ENCODE measurements around the gene CKAP5.
A peak's percentile ranks its signal among the peaks of the same experiment; 100 is the strongest.
"Not testable (repeated sequence)": the region's sequence is repeated elsewhere in the genome, so short reads cannot be mapped to it uniquely, and the experiment has no call there.

Gene CKAP5

GRCh38 chr11:46724088-46724487 lies 122.0 kb downstream of the CKAP5 start:
- DNase-seq = no peak

- no peak for DNase-seq
Observed at GRCh38 chr11:46723359-46723680, 122.8 kb downstream of the CKAP5 start.

DNA sequence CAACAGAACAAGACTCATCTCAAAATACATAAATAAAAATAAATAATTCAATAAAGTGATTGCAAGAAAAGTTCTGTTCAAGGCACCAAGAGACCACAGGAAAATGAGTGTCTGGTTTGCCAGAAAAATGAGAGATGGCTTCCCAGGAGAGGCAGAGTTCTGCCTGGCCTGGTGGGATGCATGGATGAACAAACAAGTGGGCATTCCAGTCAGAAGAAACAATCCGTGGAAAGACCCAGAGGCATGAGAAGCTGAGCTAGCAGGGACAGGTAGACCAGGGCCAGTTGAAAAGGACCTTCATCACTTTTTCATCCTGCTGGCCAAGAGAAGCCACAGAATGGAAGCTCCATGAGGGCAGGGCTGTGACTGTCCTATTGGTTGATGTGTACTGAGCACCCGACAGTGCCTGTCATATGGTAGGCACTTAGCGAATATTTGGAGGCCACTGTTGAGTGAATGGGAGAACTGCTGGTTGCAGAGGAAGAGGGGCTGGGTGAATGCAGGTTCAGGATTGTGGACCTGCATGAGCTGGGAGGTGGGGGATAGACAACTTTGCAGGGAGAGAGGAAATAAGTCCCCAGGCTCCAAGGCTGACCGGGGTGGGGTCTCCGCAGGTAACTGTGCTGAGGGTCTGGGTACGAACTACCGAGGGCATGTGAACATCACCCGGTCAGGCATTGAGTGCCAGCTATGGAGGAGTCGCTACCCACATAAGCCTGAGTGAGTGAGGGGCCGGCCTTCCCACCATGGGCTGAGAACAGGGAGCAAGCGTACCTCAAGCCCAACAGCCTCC lies 123.3 kb downstream of the CKAP5 start:
- no peak for DNase-seq

GRCh38 chr11:46721286-46721685 lies 124.8 kb downstream of the CKAP5 start:
- DNase-seq = no peak

DNA sequence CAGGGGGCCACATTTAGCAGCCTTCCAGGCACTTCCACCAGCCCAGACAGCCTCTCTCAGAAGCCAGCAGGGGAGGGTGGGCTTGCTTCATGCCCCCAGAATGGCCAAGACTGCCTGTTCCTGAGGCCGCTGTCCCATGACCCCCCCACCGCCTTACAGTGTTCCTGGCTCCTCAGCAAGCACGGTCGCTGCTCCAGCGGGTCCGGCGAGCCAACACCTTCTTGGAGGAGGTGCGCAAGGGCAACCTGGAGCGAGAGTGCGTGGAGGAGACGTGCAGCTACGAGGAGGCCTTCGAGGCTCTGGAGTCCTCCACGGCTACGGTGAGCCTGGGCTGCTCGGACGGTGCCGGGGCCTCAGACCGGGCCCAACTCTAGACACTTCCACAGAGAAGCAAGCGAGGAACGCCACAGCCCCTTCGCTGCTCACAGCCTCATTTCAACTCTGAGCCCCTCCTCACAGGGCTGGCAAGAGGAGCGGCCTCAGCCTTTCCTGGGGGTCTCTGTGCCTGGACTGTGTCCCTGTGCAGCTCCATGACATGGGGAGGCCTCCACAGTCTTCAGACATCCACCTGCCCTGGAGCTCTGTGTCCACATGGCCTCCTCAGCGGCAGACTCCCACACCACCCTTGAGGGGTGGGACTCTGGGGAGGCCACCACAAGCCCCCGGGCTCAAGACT lies 126.4 kb downstream of the CKAP5 start:
- no peak for DNase-seq

GRCh38 chr11:46719048-46719542 lies 127.0 kb downstream of the CKAP5 start, which contains the start of gene F2:
TSS of gene F2 (plus strand) at chr11:46719213. CDS start at chr11:46719236, 23 bp downstream.
- no peak for DNase-seq

- no peak for DNase-seq
Observed at GRCh38 chr11:46718155-46719019, 127.7 kb downstream of the CKAP5 start.

DNA sequence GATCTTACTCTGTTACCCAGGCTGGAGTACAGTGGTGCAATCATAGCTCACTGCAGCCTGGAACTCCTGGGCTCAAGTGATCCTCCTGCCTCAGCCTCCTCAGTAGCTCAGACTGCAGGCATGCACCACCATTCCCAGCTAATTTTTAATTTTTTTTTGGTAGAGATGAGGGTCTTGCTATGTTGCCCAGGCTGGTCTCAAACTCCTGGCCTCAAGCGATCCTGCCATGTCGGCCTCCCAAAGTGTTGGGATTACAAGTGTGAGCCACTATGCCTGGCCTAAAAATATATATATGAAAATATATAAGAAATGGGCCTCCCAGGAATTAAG lies 128.3 kb downstream of the CKAP5 start:
- DNase-seq = not testable (repeated sequence)

GRCh38 chr11:46712874-46713576 lies 133.1 kb downstream of the CKAP5 start:
- no peak for DNase-seq

- no peak for DNase-seq
Observed at GRCh38 chr11:46711303-46711702, 134.8 kb downstream of the CKAP5 start.

DNA sequence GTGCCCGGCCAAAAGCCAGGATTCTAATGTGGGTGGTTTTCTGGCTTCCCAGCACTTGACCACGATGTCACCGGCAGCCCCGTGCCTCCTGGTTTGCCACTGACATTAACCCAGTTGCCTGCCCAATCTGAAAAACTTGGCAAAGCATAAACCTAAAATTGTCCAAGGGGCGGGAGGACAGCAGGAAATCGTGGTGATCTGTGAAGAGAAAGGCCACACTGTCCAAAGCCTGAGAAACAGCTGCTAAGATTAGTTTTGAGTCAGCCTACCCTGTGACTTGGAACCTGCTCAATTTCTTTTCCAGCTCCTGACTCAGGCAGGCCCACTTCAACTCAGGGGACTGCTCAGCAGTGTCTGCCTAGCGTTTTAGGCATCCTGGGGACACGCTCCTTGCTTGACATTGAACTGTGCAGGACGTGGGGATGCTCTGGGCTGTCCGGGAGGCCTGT lies 135.2 kb downstream of the CKAP5 start:
- no peak for DNase-seq

DNA sequence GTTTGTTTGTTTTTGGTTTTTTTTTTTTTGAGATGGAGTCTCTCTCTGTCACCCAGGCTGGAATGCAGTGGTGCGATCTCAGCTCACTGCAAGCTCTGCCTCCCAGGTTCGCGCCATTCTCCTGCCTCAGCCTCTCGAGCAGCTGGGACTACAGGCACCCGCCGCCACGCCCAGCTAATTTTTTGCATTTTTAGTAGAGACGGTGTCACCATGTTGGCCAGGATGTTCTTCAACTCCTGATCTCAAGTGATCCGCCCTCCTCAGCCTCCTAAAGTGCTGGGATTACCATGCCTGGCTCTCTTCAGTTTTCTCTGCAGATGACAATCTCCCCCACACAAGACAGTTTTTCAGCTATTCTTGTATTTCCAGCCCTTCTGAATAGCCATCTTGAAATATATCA lies 136.7 kb downstream of the CKAP5 start:
- not testable (repeated sequence) for DNase-seq

- no peak for DNase-seq
Observed at GRCh38 chr11:46706886-46707285, 139.2 kb downstream of the CKAP5 start.

- no peak for DNase-seq
Observed at GRCh38 chr11:46705070-46705688, 140.9 kb downstream of the CKAP5 start.

DNA sequence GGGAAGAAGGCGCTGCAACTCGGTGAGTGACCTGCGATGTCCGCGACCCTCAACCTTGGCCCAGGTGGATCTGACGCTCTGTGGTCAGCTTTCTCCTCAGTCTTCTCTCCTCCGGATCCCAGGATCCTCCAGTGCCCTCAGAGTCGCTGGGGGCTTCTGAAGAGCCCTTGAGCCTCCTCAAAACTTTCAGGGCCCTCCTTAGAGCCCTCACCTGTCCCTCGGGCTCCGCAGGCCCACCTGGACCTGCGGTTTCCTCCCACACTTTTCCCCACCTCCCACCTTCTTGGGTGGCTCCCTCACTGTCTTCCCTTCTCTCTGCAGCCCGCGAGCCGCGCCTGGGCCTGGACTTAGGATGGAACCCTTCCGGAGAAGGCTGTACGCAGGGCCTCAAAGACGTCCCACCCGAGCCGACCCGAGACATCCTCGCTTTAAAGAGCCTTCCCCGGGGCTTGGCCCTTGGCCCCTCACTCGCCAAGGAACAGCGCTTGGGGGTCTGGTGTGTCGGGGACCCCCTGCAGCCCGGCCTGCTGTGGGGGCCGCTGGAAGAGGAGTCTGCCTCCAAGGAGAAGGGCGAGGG lies 144.9 kb downstream of the CKAP5 start:
- no peak for DNase-seq

GRCh38 chr11:46700241-46701077 lies 145.6 kb downstream of the CKAP5 start, which contains the start of the genes ARHGAP1 and ZNF408:
TSS of gene ARHGAP1 (minus strand) at chr11:46700619. CDS start at chr11:46696107, 4,512 bp downstream.
TSS of gene ZNF408 (plus strand) at chr11:46701031. CDS start at chr11:46701048, 17 bp downstream.
- peak; percentile 97 for DNase-seq

DNA sequence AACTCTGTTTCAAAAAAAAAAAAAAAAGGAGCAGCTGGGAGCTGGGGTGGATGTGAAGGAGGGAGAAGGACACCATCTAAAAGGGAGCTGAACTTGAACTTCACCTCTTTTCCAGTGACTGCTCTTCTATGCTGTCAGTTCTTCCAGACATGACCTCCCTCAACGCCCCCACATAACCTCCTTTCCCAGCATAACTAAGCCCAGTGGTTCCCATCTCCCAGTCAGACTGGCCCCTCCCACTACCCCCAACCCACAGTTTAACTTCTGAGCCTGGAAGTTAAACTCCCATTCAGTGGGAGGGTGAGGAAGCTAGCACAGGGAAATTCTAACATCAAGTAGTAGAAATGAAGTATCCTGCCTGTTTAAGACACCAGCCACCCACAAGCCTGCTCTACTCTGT lies 147.5 kb downstream of the CKAP5 start:
- DNase-seq = no peak

GRCh38 chr11:46697723-46698122 lies 148.4 kb downstream of the CKAP5 start:
- no peak for DNase-seq

- DNase-seq = no peak
Observed at GRCh38 chr11:46697303-46697702, 148.8 kb downstream of the CKAP5 start.

DNA sequence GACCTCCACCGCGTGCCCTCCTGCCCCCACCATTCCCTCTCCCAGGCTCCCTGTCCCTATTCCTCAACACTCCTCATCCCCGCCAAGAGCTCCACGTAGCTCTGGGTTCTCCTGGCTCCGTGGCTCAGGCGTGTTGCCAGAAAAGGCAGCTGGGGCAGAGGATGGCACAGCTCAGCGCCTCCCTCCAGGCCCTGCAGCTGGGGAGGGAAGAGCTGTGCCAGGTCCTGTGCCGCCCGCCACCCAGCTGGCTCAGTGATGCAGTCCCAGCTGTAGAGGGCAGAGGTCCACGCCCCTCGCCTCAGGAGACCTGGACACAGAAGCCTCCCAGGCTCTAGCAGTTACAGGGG lies 149.9 kb downstream of the CKAP5 start:
- no peak for DNase-seq
